K562 (cell line): Measurements from ENCODE around the gene PDHX. TPM values are rescaled to one million over a fixed set of nuclear protein-coding genes. Genes with fewer than 3 reads are reported as not detected.

ENCODE experiments used
- ATAC-seq: fragments of 200-7000 bp; cut with Tn5 transposase; 3 replicates; pipeline ENCODE4 v1.9.1; 2020; ENCODE audit warnings: moderate library complexity
- BruUV-seq: library from RNA; stranded (reverse); fragments of 400-500 nt; replicated peaks from 2 replicates; lab custom pipeline; 2021; lab: Mats Ljungman, UMichigan
- CTCF ChIA-PET: fragments of 300-600 bp; formaldehyde crosslinking; extraction: SDS; loops from one replicate; lab custom pipeline; 2021; ENCODE audit warnings: low intra/inter-chr PET ratio; lab: Yijun Ruan, JAX
- POLR2A ChIA-PET: fragments of 300-600, 350-650 bp; sonication (Branson Sonifier 250); formaldehyde crosslinking; extraction: SDS; loops from one replicate; lab custom pipeline; 2021; ENCODE audit warnings: antibody characterized with exemption, inconsistent platforms; lab: Yijun Ruan, JAX
- DNase-seq, 4 experiments: peaks; one replicate each; pipeline versions ENCODE4 v3.0.0 to v3.0.0-alpha.2; 2011 to 2018; ENCODE audit warnings: low spot score in 3 of 4, mixed read lengths in 3 of 4; ENCODE audit errors: extremely low read depth in 1 of 4
- FAIRE-seq: peaks from 2 replicates; lab custom pipeline; 2011; peaks lifted over from hg19 to GRCh38; lab: Jason Lieb, UNC
- H2AFZ ChIP-seq: 2 replicates; pipeline ENCODE4 v1.6.0; 2011; ENCODE audit warnings: low read depth, low read length, control low read depth, inconsistent platforms
- H3K27ac ChIP-seq: fragments of 200-600 bp; 3 replicates; pipeline ENCODE4 v1.8.0; 2011; ENCODE audit warnings: low read depth, mild to moderate bottlenecking, control low read depth, inconsistent platforms, low read length, moderate library complexity, mixed read lengths; ENCODE audit errors: extremely low read depth
- H3K27me3 ChIP-seq, 2 experiments: fragments of 300-600 bp in 1 of 2; 2 replicates in 1 of 2; 3 replicates in 1 of 2; pipeline versions ENCODE4 v1.6.0 to v1.8.0; 2011; ENCODE audit warnings: inconsistent platforms in 2 of 2, low read length in 2 of 2, mild to moderate bottlenecking in 1 of 2, mixed read lengths in 1 of 2, moderate library complexity in 1 of 2; ENCODE audit not compliant: control insufficient read depth in 2 of 2, insufficient read depth in 2 of 2
- H3K36me3 ChIP-seq: fragments of 300-600 bp; 3 replicates; pipeline ENCODE4 v1.8.0; 2011; ENCODE audit warnings: mild to moderate bottlenecking, low read length, inconsistent platforms; ENCODE audit not compliant: control insufficient read depth, insufficient read depth
- H3K4me1 ChIP-seq, 2 experiments: fragments of 200-600 bp in 1 of 2; replicated peaks in 1 of 2; 2 replicates in 1 of 2; 3 replicates in 1 of 2; pipeline versions ENCODE4 v1.5.1 to v1.8.0; 2011; ENCODE audit warnings: inconsistent platforms in 2 of 2, low read length in 2 of 2, mild to moderate bottlenecking in 1 of 2, mixed read lengths in 1 of 2, moderate library complexity in 1 of 2; ENCODE audit not compliant: control insufficient read depth in 2 of 2, insufficient read depth in 2 of 2
- H3K4me2 ChIP-seq: 2 replicates; pipeline ENCODE4 v1.6.1; 2011; ENCODE audit warnings: low read length, control low read depth, inconsistent platforms, mixed read lengths; ENCODE audit not compliant: insufficient read depth
- H3K4me3 ChIP-seq: fragments of 200-600 bp; sonication (generic), shearing (Covaris generic); 2 replicates; pipeline ENCODE4 v1.5.1; 2016; ENCODE audit warnings: control low read depth, inconsistent platforms
- H3K79me2 ChIP-seq: fragments of 200-600 bp; 3 replicates; pipeline ENCODE4 v1.8.0; 2011; ENCODE audit warnings: low read length, inconsistent platforms; ENCODE audit not compliant: control insufficient read depth, insufficient read depth
- H3K9ac ChIP-seq, 2 experiments: 2 replicates each; pipeline versions ENCODE4 v1.6.0 to v1.6.1; 2011; ENCODE audit warnings: low read depth in 2 of 2, low read length in 2 of 2, control low read depth in 1 of 2, inconsistent platforms in 1 of 2, mild to moderate bottlenecking in 1 of 2, mixed read lengths in 1 of 2; ENCODE audit not compliant: insufficient read depth in 1 of 2
- H3K9me1 ChIP-seq: one replicate; pipeline ENCODE4 v1.6.0; 2011; ENCODE audit warnings: inconsistent platforms, mild to moderate bottlenecking, low read length, moderate library complexity; ENCODE audit not compliant: control insufficient read depth, insufficient read depth
- H3K9me3 ChIP-seq: replicated peaks from 2 replicates; pipeline ENCODE4 v1.5.1; 2011; ENCODE audit warnings: low read depth, low read length, inconsistent platforms; ENCODE audit not compliant: control insufficient read depth, insufficient read depth
- H4K20me1 ChIP-seq: replicated peaks from 2 replicates; pipeline ENCODE4 v1.6.1; 2011; ENCODE audit warnings: low read length, inconsistent platforms, mixed read lengths; ENCODE audit not compliant: control insufficient read depth, insufficient read depth
- ARHGAP35 ChIP-seq: fragments of 450-650 bp; IDR thresholded peaks from 2 replicates; pipeline ENCODE4 v1.6.1; 2018; ENCODE audit not compliant: partially characterized antibody
- BACH1 ChIP-seq: fragments of 200-800 bp; sonication (Bioruptor generic); IDR thresholded peaks from 2 replicates; pipeline ENCODE4 v1.6.1; 2016; ENCODE audit warnings: missing genetic modification characterization, missing compliant biosample characterization
- BRD4 ChIP-seq: fragments of 200-600 bp; sonication (generic); IDR thresholded peaks from 2 replicates; pipeline ENCODE4 v1.6.1; 2017; ENCODE audit warnings: inconsistent platforms
- FUS ChIP-seq: fragments of 200-400 bp; formaldehyde crosslinking; optimal IDR thresholded peaks from 2 replicates; pipeline ENCODE3; 2017; ENCODE audit warnings: low read depth, low read length
- HNRNPUL1 ChIP-seq: fragments of 200-400 bp; formaldehyde crosslinking; IDR thresholded peaks from 2 replicates; pipeline ENCODE4 v1.6.1; 2017; ENCODE audit warnings: low read length
- ILK ChIP-seq: fragments of 450-650 bp; IDR thresholded peaks from 2 replicates; pipeline ENCODE4 v1.6.1; 2016; ENCODE audit warnings: missing genetic modification characterization, low read depth, mild to moderate bottlenecking, missing compliant biosample characterization, moderate library complexity, borderline replicate concordance
- NEUROD1 ChIP-seq: fragments of 150-350 bp; IDR thresholded peaks from 2 replicates; pipeline ENCODE4 v1.6.1; 2014; ENCODE audit warnings: borderline replicate concordance, low read length, low read depth; ENCODE audit not compliant: partially characterized antibody
- SP1 ChIP-seq: sonication (generic); formaldehyde crosslinking; IDR thresholded peaks from 2 replicates; pipeline ENCODE4 v1.8.1; 2022; ENCODE audit warnings: mild to moderate bottlenecking, missing genetic modification reagents
- SPI1 ChIP-seq: IDR thresholded peaks from 2 replicates; pipeline ENCODE4 v1.6.1; 2011; ENCODE audit warnings: low read depth, low read length, control low read depth, borderline replicate concordance
- SRSF1 ChIP-seq: fragments of 200-400 bp; formaldehyde crosslinking; IDR thresholded peaks from 2 replicates; pipeline ENCODE4 v1.6.1; 2017; ENCODE audit warnings: mild to moderate bottlenecking, low read depth, low read length, moderate library complexity
- TAF9B ChIP-seq: fragments of 450-650 bp; IDR thresholded peaks from 2 replicates; pipeline ENCODE4 v1.6.1; 2018; ENCODE audit warnings: mild to moderate bottlenecking; ENCODE audit not compliant: partially characterized antibody
- THRAP3 ChIP-seq: fragments of 450-650 bp; IDR thresholded peaks from 2 replicates; pipeline ENCODE4 v1.6.1; 2016; ENCODE audit warnings: mild to moderate bottlenecking, inconsistent platforms, borderline replicate concordance
- ZC3H4 ChIP-seq: sonication (generic); formaldehyde crosslinking; IDR thresholded peaks from 2 replicates; pipeline ENCODE4 v1.9.0; 2021; ENCODE audit warnings: missing genetic modification reagents, borderline replicate concordance
- WGBS: fragments of 100-300 bp; shearing (Covaris generic); methylation state at CpG from one replicate; pipeline ENCODE4 v1.1.6; 2016; ENCODE audit warnings: low coverage, mixed read lengths; ENCODE audit not compliant: insufficient coverage; ENCODE audit errors: missing lambda C conversion rate; 5-methylcytosine and 5-hydroxymethylcytosine counted together
- in situ Hi-C: fragments of 300-500 bp; cut with MboI; formaldehyde crosslinking; loops from 4 replicates; pipeline ENCODE4 v1.15.0; 2018; ENCODE audit warnings: inconsistent platforms, mixed read lengths
- intact Hi-C: fragments of 100-400 bp; cut with micrococcal nuclease; formaldehyde crosslinking; loops from 2 replicates; pipeline ENCODE4 v1.14.2; 2022
- polyA plus RNA-seq, 8 experiments: library from polyadenylated mRNA; depleted of rRNA in 4 of 8; stranded (reverse) in 5 of 8; unstranded in 3 of 8; fragments of >200 nt; fragmentation: Nextera tagmentation in 2 of 8; fragmentation: Illumina TruSeq in 1 of 8; extraction: Ambion mirVana in 2 of 8; extraction: Trizol in 1 of 8; gene quantifications; 2 replicates each; pipeline versions ENCODE4 v1.2.1 to v1.2.3, GENCODE V29; 2011 to 2014; ENCODE audit warnings: inconsistent platforms in 1 of 8, missing spikeins in 1 of 8
- total RNA-seq, 7 experiments: library from RNA; depleted of rRNA in 6 of 7; stranded (reverse); fragments of >200 nt in 6 of 7; fragmentation: Illumina TruSeq in 2 of 7; extraction: Trizol in 2 of 7; gene quantifications; 2 replicates each; pipeline versions ENCODE4 v1.2.1 to v1.2.3, GENCODE V29; 2011 to 2021; ENCODE audit warnings: low replicate concordance in 1 of 7

The PDHX gene
- total and polyA plus RNA-seq, 9 of the 15 experiments (the other 6 are each of a cell fraction or from before 2014, with no cell fraction given): 20.8 to 43.5 (median 31.2) TPM

- no peak overlapping the region for H3K4me3 ChIP-seq
- H3K4me1 ChIP-seq: no peaks in the 10 kb centered on the region
- H4K20me1 ChIP-seq: no peaks in the 10 kb centered on the region
- H3K79me2 ChIP-seq: no peaks in the 10 kb centered on the region
- ATAC-seq (no peak), DNase-seq (no peak), FAIRE-seq (no peak)
- no peaks in the 10 kb centered on the region for H3K27me3 ChIP-seq
- H3K4me2 ChIP-seq: no peak overlapping the region
- no TSS peak for BruUV-seq
- H3K27ac ChIP-seq: no peak overlapping the region
- no peak overlapping the region for H3K9ac ChIP-seq
- H3K36me3 ChIP-seq: peaks cover 31% of the 10 kb centered on the region
- ChIA-PET POLR2A (interaction anchor here (0.6 to 1.1 kb wide), 2 partner anchors 16 to 60 kb away, joined by 3 to 4 read pairs; no protein-coding TSS in a partner anchor), CTCF (no interaction called here)
- no peaks in the 10 kb centered on the region for H3K9me3 ChIP-seq
- no peaks in the 10 kb centered on the region for H3K9me1 ChIP-seq
- intact Hi-C loops: no loop called here
- TF ChIP-seq HNRNPUL1: no peak
- no peak for TF ChIP-seq ARHGAP35
- no peak for TF ChIP-seq ILK (tag)
- no peak for TF ChIP-seq SRSF1
- no peak for TF ChIP-seq SP1 (CRISPR knock-in tag)
- TF ChIP-seq ZC3H4 (CRISPR knock-in tag): no peak
- TF ChIP-seq NEUROD1: no peak
- no peak for TF ChIP-seq BRD4
- TF ChIP-seq SPI1: no peak
- TF ChIP-seq THRAP3: no peak
- TF ChIP-seq BACH1: no peak
- no peak for TF ChIP-seq TAF9B
- TF ChIP-seq FUS: no peak
- in situ Hi-C loops: no loop called here
- no peak overlapping the region for H2AFZ ChIP-seq
- 85% methylated on average over 7 of the region's 7 CpGs for WGBS
Observed at GRCh38 chr11:34978236-34979191, 62.1 kb downstream of the PDHX start.
